Activated T-cell treated with anti-CD3 and anti-CD28 coated beads, Interleukin-2, amount 50 U/mL, for 4 hours (primary cell): Measurements from ENCODE around the gene KARS1. TPM values are rescaled to one million over a fixed set of nuclear protein-coding genes. Genes with fewer than 3 reads are reported as not detected.

Experiments used
- ATAC-seq, 2 donors: fragments of 200-7000 bp; cut with Tn5 transposase; one replicate each; pipeline ENCODE4 v1.10.0; 2021
- DNase-seq: peaks from one replicate; pipeline ENCODE4 v3.0.0-alpha.2; 2020
- H3K27me3 Mint-ChIP-seq: one replicate; pipeline ENCODE4 v1.8.0; 2021; ENCODE audit warnings: low read depth, mixed read lengths
- H3K36me3 Mint-ChIP-seq: one replicate; pipeline ENCODE4 v1.8.0; 2022; ENCODE audit warnings: mixed read lengths; ENCODE audit not compliant: insufficient read depth
- H3K4me1 Mint-ChIP-seq: one replicate; pipeline ENCODE4 v1.8.0; 2021; ENCODE audit warnings: low read depth, mixed read lengths
- H3K4me3 Mint-ChIP-seq: one replicate; pipeline ENCODE4 v1.8.0; 2021; ENCODE audit warnings: mild to moderate bottlenecking, moderate library complexity, mixed read lengths
- H3K9me3 Mint-ChIP-seq: one replicate; pipeline ENCODE4 v1.8.0; 2021; ENCODE audit warnings: mixed read lengths
- total RNA-seq, 3 donors: library from RNA; stranded (reverse); gene quantifications; one replicate each; pipeline ENCODE4 v1.2.1, GENCODE V29; 2021

Gene KARS1
- total RNA-seq, result 100 to 1,000 TPM; 345 to 390 (median 357) TPM

GRCh38 chr16:75647492-75648264 lies at the start of gene KARS1, which contains the start of gene TERF2IP:
TSS of gene KARS1 (minus strand) at chr16:75647665. CDS start at chr16:75647639, 26 bp downstream.
TSS of gene TERF2IP (plus strand) at chr16:75647773. CDS start at chr16:75647883, 110 bp downstream.
- ATAC-seq (peak; percentile 86 to 89), DNase-seq (peak; percentile 91)
- Mint-ChIP-seq H3K36me3 (peaks cover 29% of the 10 kb centered on the region), H3K4me3 (peak within 1 kb of the TSS; percentile 99), H3K27me3 (no peaks in the 10 kb centered on the region), H3K9me3 (no peaks in the 10 kb centered on the region), H3K4me1 (peaks cover 56% of the 10 kb centered on the region)

DNA sequence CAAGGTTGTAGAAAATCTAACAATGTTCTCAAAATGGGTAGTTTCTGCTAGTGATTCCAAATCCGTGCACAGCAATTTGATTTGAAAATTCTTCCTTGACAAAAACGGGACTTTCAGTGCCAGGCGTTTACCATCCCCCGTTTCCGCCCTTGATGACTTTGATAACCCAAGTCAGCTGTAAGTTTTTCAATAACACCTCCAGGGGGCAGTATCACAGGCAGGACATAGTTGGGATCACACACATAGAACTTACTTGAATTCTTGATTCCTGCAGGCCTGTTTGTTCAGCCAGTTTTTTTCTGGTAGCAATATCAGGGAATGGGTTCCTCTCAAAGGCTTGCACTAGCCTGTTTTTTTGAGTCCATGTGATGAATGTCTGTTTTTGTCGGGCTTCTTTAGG lies 48.2 kb upstream of the KARS1 start:
- Mint-ChIP-seq H3K9me3 (no peaks in the 10 kb centered on the region), H3K4me3 (no peak overlapping the region), H3K27me3 (no peaks in the 10 kb centered on the region), H3K4me1 (no peaks in the 10 kb centered on the region), H3K36me3 (no peaks in the 10 kb centered on the region)
- no peak for ATAC-seq
- no peak for DNase-seq

DNA sequence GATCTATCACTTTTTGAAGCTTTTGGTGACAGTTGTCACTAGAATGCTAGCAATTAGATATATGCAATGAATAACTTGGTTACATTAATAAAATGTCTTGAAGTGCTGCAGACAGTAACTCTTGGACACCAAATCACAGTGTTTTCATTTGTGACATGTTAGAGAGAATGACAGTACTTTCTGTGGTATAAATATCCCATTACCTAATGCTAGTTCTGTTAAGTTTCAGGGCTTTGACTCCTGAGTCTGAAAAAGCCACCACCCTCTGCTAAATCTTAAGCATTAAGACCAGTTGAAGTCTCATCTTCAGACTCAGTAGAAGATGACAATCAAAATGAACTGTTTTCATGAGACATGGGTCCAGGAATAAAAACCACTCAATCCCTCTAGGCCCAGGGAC lies 39.9 kb upstream of the KARS1 start:
- ATAC-seq (no peak), DNase-seq (no peak)
- Mint-ChIP-seq H3K27me3 (no peaks in the 10 kb centered on the region), H3K4me1 (no peaks in the 10 kb centered on the region), H3K36me3 (peaks cover 2% of the 10 kb centered on the region), H3K4me3 (no peak overlapping the region), H3K9me3 (peaks cover 3% of the 10 kb centered on the region)

DNA sequence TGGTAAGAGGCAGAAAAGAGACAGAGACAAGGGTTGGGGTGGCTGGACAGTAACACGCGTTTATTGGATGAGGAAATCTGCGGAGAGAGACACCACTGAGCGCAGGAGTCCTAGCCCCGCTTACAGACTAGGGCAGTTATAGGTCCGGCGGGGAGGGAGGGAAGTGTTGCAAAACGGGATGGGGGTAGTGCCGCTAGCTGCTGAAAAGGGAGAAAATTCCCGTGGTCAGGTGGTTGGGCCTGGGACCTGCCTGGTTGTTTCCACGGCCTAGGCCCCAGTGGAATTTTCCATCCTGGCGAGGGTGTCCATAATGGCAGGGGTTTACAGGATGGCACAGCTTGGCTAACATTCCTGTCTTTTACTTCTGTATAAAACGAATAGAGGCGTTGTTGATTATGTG lies 34.8 kb upstream of the KARS1 start:
- no peak overlapping the region for H3K4me3 Mint-ChIP-seq
- no peaks in the 10 kb centered on the region for H3K4me1 Mint-ChIP-seq
- DNase-seq, result no peak
- no peak for ATAC-seq
- H3K27me3 Mint-ChIP-seq, result no peaks in the 10 kb centered on the region
- peaks cover 2% of the 10 kb centered on the region for H3K36me3 Mint-ChIP-seq
- H3K9me3 Mint-ChIP-seq, result peaks cover 3% of the 10 kb centered on the region

DNA sequence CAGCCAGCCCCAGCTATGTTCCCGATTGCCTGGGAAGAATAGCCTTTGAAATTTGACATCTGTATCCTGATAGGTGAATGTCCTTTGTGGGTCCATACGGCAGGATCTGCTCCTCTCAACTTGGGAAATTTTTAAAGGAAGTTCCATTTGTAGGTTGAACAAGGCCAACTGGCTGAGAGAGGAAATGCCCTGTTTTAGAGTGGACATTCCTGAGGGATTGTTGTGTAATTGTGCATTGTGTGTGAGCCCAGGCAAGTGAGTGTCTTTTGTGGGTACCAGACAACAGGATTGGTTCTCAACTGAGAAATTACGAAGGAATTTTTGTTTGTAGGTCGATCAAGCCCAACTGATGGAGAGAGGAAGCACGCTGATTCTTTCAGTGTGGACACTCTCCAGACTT lies 31.9 kb upstream of the KARS1 start:
- ATAC-seq, result no peak
- Mint-ChIP-seq H3K27me3 (no peaks in the 10 kb centered on the region), H3K9me3 (peaks cover under 1% of the 10 kb centered on the region), H3K4me3 (no peak overlapping the region), H3K4me1 (no peaks in the 10 kb centered on the region), H3K36me3 (peaks cover 1% of the 10 kb centered on the region)
- no peak for DNase-seq

DNA sequence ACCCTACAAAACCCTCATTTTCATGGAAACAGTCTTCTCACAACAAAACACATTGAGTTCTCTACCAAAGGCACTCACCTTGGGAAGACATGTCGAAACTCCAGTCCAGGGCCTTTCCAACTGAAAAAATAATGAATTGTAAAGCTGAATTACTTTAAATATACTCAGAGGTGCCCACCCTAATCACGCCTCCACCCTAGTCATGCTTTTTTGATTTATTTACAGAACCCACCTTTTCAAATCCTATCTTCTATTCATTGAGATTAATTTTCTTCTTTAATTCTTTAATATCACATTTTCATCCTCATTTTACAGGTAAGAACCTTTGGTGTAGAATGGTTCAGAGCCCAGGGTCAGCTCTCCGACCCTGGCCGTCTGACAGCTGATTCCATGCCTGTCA lies 29.4 kb upstream of the KARS1 start, which contains the start of gene CPHXL2:
TSS of gene CPHXL2 (minus strand) at position 101 of the 400 bp plus-strand sequence. CDS start at position 91, 10 bp downstream.
- Mint-ChIP-seq H3K4me3 (no peak within 1 kb of the TSS), H3K36me3 (no peaks in the 10 kb centered on the region), H3K9me3 (no peaks in the 10 kb centered on the region), H3K4me1 (no peaks in the 10 kb centered on the region), H3K27me3 (no peaks in the 10 kb centered on the region)
- ATAC-seq (no peak), DNase-seq (no peak)

GRCh38 chr16:75667503-75667902 lies 20.0 kb upstream of the KARS1 start:
- Mint-ChIP-seq H3K36me3 (peaks cover 3% of the 10 kb centered on the region), H3K4me3 (no peak overlapping the region), H3K4me1 (no peaks in the 10 kb centered on the region), H3K27me3 (no peaks in the 10 kb centered on the region), H3K9me3 (no peaks in the 10 kb centered on the region)
- ATAC-seq (no peak), DNase-seq (no peak)

DNA sequence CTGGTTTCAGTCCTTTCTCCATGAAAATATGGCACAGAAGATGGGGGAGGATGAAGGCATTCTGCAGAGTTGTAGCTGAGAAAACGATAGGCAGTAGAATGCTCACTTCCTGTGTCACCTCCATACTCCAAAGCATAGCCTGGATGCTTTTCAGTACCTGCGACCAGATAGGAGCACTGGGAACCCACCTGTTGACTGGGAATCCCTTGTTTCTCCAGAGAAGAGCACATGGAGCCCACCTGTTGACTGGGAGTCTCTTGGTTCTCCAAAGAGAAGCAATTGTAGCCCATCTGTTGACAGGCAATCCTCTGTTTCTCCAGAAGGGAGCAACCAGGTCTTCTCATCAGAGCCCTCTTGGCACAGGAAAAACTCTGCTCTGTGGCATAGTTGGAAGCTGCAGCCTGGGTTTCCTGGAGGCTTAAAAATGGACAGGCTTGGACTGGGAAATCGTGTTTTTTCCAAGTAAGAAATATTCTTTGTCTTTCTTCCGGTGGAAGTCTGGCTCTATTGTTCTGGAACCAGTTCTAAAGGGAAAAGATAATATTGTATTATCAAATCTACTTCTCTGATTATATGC lies 13.3 kb upstream of the KARS1 start:
- H3K9me3 Mint-ChIP-seq, result no peaks in the 10 kb centered on the region
- ATAC-seq, result no peak
- H3K4me3 Mint-ChIP-seq, result no peak overlapping the region
- H3K4me1 Mint-ChIP-seq, result peaks cover 8% of the 10 kb centered on the region
- no peak for DNase-seq
- peaks cover 20% of the 10 kb centered on the region for H3K36me3 Mint-ChIP-seq
- H3K27me3 Mint-ChIP-seq, result no peaks in the 10 kb centered on the region

DNA sequence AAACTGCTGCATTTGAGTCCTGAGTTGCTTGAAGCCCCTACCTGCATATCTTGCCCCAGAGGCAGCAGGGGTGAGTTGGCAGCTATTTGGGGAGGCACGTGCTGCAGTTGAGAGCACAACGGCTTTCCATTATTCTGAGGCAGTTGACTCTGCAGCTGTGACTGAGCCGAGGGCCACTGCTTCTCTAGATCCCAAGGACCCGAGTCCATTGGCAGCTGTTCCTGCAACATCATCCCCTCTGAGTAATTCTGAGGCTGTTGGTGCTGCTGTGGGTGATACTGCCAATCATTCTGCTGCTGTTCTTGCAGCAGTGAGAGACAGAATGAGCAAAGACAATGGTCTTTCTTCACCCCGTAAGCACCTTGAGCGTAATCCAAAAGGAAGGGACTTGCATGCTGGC lies 12.9 kb upstream of the KARS1 start:
- no peak for ATAC-seq
- Mint-ChIP-seq H3K4me3 (no peak overlapping the region), H3K4me1 (peaks cover 8% of the 10 kb centered on the region), H3K9me3 (no peaks in the 10 kb centered on the region), H3K27me3 (no peaks in the 10 kb centered on the region), H3K36me3 (peaks cover 23% of the 10 kb centered on the region)
- DNase-seq, result no peak

GRCh38 chr16:75658175-75658574 lies 10.7 kb upstream of the KARS1 start:
- H3K4me3 Mint-ChIP-seq, result no peak overlapping the region
- DNase-seq (no peak), ATAC-seq (no peak)
- peaks cover 36% of the 10 kb centered on the region for H3K36me3 Mint-ChIP-seq
- no peaks in the 10 kb centered on the region for H3K27me3 Mint-ChIP-seq
- peaks cover 21% of the 10 kb centered on the region for H3K4me1 Mint-ChIP-seq
- H3K9me3 Mint-ChIP-seq, result no peaks in the 10 kb centered on the region

DNA sequence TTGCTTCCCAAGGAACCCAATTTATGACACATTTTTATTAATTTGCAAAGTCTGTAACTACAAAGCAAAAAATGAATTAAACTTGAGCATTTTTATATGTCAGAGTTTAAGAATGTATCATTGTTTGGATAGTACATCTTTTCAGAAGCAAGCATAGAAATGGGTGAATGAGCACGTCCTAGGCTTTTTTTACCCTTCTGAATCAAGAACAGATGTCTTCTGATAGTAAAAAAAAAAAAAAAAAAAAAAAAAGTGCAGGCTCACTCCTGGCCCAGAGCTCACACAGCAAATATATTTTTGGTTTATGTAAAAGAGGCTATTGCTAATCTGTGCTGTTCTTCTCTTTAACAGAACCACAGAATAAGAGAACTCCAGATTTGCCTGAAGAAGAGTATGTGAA lies 6.5 kb upstream of the KARS1 start:
- Mint-ChIP-seq H3K36me3 (peaks cover 50% of the 10 kb centered on the region), H3K27me3 (no peaks in the 10 kb centered on the region), H3K4me3 (peak overlapping the region; percentile 63), H3K9me3 (no peaks in the 10 kb centered on the region), H3K4me1 (peaks cover 49% of the 10 kb centered on the region)
- ATAC-seq (no peak), DNase-seq (no peak)

- Mint-ChIP-seq H3K4me1 (peaks cover 58% of the 10 kb centered on the region), H3K4me3 (peak overlapping the region; percentile 99), H3K9me3 (no peaks in the 10 kb centered on the region)
Observed at GRCh38 chr16:75648265-75649076, 1.0 kb upstream of the KARS1 start.

GRCh38 chr16:75647112-75647491 lies 363 bp downstream of the KARS1 start:
- Mint-ChIP-seq H3K9me3 (no peaks in the 10 kb centered on the region), H3K4me1 (peaks cover 57% of the 10 kb centered on the region), H3K4me3 (peak overlapping the region; percentile 99), H3K27me3 (no peaks in the 10 kb centered on the region), H3K36me3 (peaks cover 33% of the 10 kb centered on the region)
- DNase-seq, result no peak
- ATAC-seq, result peak; percentile 15 to 16

More at GRCh38 chr16:75648265-75649076, 1.0 kb upstream of the KARS1 start:
- H3K36me3 Mint-ChIP-seq, result peaks cover 27% of the 10 kb centered on the region
- peak; percentile 47 to 48 for ATAC-seq
- no peaks in the 10 kb centered on the region for H3K27me3 Mint-ChIP-seq
- DNase-seq, result peak; percentile 79

GRCh38 chr16:75644240-75645012 lies 3.0 kb downstream of the KARS1 start:
- H3K4me3 Mint-ChIP-seq, result peak overlapping the region; percentile 99
- no peak for DNase-seq

More at GRCh38 chr16:75644240-75645012, 3.0 kb downstream of the KARS1 start:
- no peak for ATAC-seq
- H3K27me3 Mint-ChIP-seq, result no peaks in the 10 kb centered on the region
- H3K9me3 Mint-ChIP-seq, result no peaks in the 10 kb centered on the region
- peaks cover 43% of the 10 kb centered on the region for H3K36me3 Mint-ChIP-seq
- peaks cover 42% of the 10 kb centered on the region for H3K4me1 Mint-ChIP-seq
